ENCODE measurements around the gene TXNDC5.

GRCh38 chr6:7891078-7891872 is 19.3 kb downstream of the TXNDC5 start:
- TF ChIP-seq, protein P1, sequence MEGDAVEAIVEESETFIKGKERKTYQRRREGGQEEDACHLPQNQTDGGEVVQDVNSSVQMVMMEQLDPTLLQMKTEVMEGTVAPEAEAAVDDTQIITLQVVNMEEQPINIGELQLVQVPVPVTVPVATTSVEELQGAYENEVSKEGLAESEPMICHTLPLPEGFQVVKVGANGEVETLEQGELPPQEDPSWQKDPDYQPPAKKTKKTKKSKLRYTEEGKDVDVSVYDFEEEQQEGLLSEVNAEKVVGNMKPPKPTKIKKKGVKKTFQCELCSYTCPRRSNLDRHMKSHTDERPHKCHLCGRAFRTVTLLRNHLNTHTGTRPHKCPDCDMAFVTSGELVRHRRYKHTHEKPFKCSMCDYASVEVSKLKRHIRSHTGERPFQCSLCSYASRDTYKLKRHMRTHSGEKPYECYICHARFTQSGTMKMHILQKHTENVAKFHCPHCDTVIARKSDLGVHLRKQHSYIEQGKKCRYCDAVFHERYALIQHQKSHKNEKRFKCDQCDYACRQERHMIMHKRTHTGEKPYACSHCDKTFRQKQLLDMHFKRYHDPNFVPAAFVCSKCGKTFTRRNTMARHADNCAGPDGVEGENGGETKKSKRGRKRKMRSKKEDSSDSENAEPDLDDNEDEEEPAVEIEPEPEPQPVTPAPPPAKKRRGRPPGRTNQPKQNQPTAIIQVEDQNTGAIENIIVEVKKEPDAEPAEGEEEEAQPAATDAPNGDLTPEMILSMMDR (IDR thresholded peaks at IDR 0.05): no peak
- no peak for TF ChIP-seq POLR2A (IDR thresholded peaks at IDR 0.05)
- no peak for TF ChIP-seq POLR2AphosphoS5 (IDR thresholded peaks at IDR 0.05)

Measured in transverse colon (tissue), 4 donors.